GM18508 (cell line): ENCODE results near the gene CCDC8.
"Not testable (repeated sequence)": the region's sequence is repeated elsewhere in the genome, so short reads cannot be mapped to it uniquely, and the experiment has no call there.

Source experiments
- ATAC-seq: cut with Tn5 transposase; IDR thresholded peaks from one replicate; pipeline ENCODE4 v1.9.1; 2021; ENCODE audit warnings: moderate number of reproducible peaks; ENCODE audit not compliant: insufficient read depth, unreplicated experiment

The CCDC8 gene

GRCh38 chr19:46413262-46414031 is at the start of gene CCDC8:
Gene CCDC8 (minus strand): TSS chr19:46413564. CDS start chr19:46412810, 754 bp downstream.
- ATAC-seq: no peak

GRCh38 chr19:46461537-46461936 is 48.2 kb upstream of the CCDC8 start:
- no peak for ATAC-seq

- no peak for ATAC-seq
Measured at GRCh38 chr19:46460981-46461380, 47.6 kb upstream of the CCDC8 start.

- ATAC-seq: no peak
Measured at GRCh38 chr19:46460055-46460454, 46.7 kb upstream of the CCDC8 start.

- ATAC-seq: no peak
Measured at GRCh38 chr19:46456930-46457329, 43.6 kb upstream of the CCDC8 start.

- ATAC-seq: no peak
Measured at GRCh38 chr19:46454244-46454643, 40.9 kb upstream of the CCDC8 start.

- ATAC-seq: no peak
Measured at GRCh38 chr19:46453661-46454060, 40.3 kb upstream of the CCDC8 start.

- no peak for ATAC-seq
Measured at GRCh38 chr19:46452186-46452585, 38.8 kb upstream of the CCDC8 start.

- ATAC-seq: no peak
Measured at GRCh38 chr19:46451352-46451751, 38.0 kb upstream of the CCDC8 start.

- no peak for ATAC-seq
Measured at GRCh38 chr19:46450737-46451136, 37.4 kb upstream of the CCDC8 start.

- ATAC-seq: no peak
Measured at GRCh38 chr19:46449228-46449627, 35.9 kb upstream of the CCDC8 start.

GRCh38 chr19:46448601-46449000 is 35.2 kb upstream of the CCDC8 start:
- ATAC-seq: no peak

- ATAC-seq: no peak
Measured at GRCh38 chr19:46447824-46448223, 34.5 kb upstream of the CCDC8 start.

- ATAC-seq: no peak
Measured at GRCh38 chr19:46447006-46447405, 33.6 kb upstream of the CCDC8 start.

GRCh38 chr19:46446021-46446420 is 32.7 kb upstream of the CCDC8 start:
- ATAC-seq: no peak

GRCh38 chr19:46442808-46443450 is 29.6 kb upstream of the CCDC8 start:
- ATAC-seq: no peak

GRCh38 chr19:46441866-46442265 is 28.5 kb upstream of the CCDC8 start:
- no peak for ATAC-seq

GRCh38 chr19:46435689-46436088 is 22.3 kb upstream of the CCDC8 start:
- ATAC-seq: not testable (repeated sequence)

GRCh38 chr19:46435009-46435408 is 21.6 kb upstream of the CCDC8 start:
- ATAC-seq: no peak

GRCh38 chr19:46433470-46433869 is 20.1 kb upstream of the CCDC8 start:
- not testable (repeated sequence) for ATAC-seq

- no peak for ATAC-seq
Measured at GRCh38 chr19:46431824-46432223, 18.5 kb upstream of the CCDC8 start.

- ATAC-seq: no peak
Measured at GRCh38 chr19:46429999-46430398, 16.6 kb upstream of the CCDC8 start.
